Lung (tissue), 12 donors: ENCODE data around the gene CMSS1. TPM values are rescaled to one million over a fixed set of nuclear protein-coding genes. Genes with fewer than 3 reads are reported as not detected.
A peak's percentile ranks its signal among the peaks of the same experiment; 100 is the strongest.

Source experiments
- ATAC-seq: fragments of 200-7000 bp; cut with Tn5 transposase; one replicate; pipeline ENCODE4 v1.9.1; 2020; ENCODE audit warnings: moderate number of reproducible peaks; ENCODE audit not compliant: insufficient read depth, low FRiP score
- DNase-seq, 3 donors: peaks; one replicate each; pipeline ENCODE4 v3.0.0-alpha.2; 2013 to 2017
- H3K27ac ChIP-seq, 2 donors: one replicate each; pipeline ENCODE4 v1.5.1; 2013; ENCODE audit warnings: mild to moderate bottlenecking in 2 of 2, moderate library complexity in 2 of 2, control low read depth in 1 of 2, inconsistent platforms in 1 of 2, low read depth in 1 of 2, low read length in 1 of 2
- H3K27me3 ChIP-seq, 3 donors: one replicate each; pipeline ENCODE4 v1.5.1; 2013; ENCODE audit warnings: low read length in 2 of 3; ENCODE audit not compliant: control insufficient read depth in 3 of 3, insufficient read depth in 3 of 3
- H3K36me3 ChIP-seq, 4 donors: one replicate each; pipeline ENCODE4 v1.5.1; 2013; ENCODE audit warnings: low read length in 4 of 4, mild to moderate bottlenecking in 1 of 4, moderate library complexity in 1 of 4; ENCODE audit not compliant: control insufficient read depth in 4 of 4, insufficient read depth in 4 of 4
- H3K4me1 ChIP-seq, 5 donors: one replicate each; pipeline ENCODE4 v1.5.1; 2013; ENCODE audit warnings: low read length in 5 of 5, mild to moderate bottlenecking in 2 of 5, moderate library complexity in 1 of 5; ENCODE audit not compliant: control insufficient read depth in 5 of 5, insufficient read depth in 5 of 5
- H3K4me3 ChIP-seq: one replicate; pipeline ENCODE4 v1.5.1; 2013; ENCODE audit warnings: mild to moderate bottlenecking, control low read depth, moderate library complexity
- H3K9ac ChIP-seq, 2 donors: one replicate each; pipeline ENCODE4 v1.5.1; 2013; ENCODE audit warnings: low read length in 2 of 2, control low read depth in 1 of 2; ENCODE audit not compliant: insufficient read depth in 1 of 2
- H3K9me3 ChIP-seq, 4 donors: one replicate each; pipeline ENCODE4 v1.5.1; 2013; ENCODE audit warnings: low read length in 3 of 4, mild to moderate bottlenecking in 1 of 4, moderate library complexity in 1 of 4; ENCODE audit not compliant: control insufficient read depth in 4 of 4, insufficient read depth in 3 of 4
- WGBS, 2 donors: extraction: QIAGEN DNeasy Blood & Tissue Kit; methylation state at CpG; one replicate each; pipeline ENCODE4 v1.1.7; 2013; 5-methylcytosine and 5-hydroxymethylcytosine counted together
- polyA plus RNA-seq, 2 donors: library from polyadenylated mRNA; stranded (reverse); fragments of 200-250 nt; gene quantifications; one replicate each; pipeline ENCODE4 v1.2.1, GENCODE V29; 2013
- total RNA-seq, 2 donors: library from RNA; depleted of rRNA in 1 of 2; stranded (reverse); fragments of >200 nt in 1 of 2; gene quantifications; one replicate each; pipeline ENCODE4 v1.2.1, GENCODE V29; 2014 to 2021
- TF ChIP-seq, protein P1 (sequence below): IDR thresholded peaks from 2 replicates; pipeline ENCODE4 v1.5.1; 2012; ENCODE audit warnings: mild to moderate bottlenecking; ENCODE audit errors: control extremely low read depth, extremely low read depth
- donor health status: control.
- donor health status: control.
- donor health status: Bipolar disorder and iron deficiency.
- donor health status: healthy.
- donor health status: DM: yes; HTN: yes; CAD: no.

Gene CMSS1
- total and polyA plus RNA-seq, 4 donors, result 12.3 to 28.9 (median 22.6) TPM

DNA sequence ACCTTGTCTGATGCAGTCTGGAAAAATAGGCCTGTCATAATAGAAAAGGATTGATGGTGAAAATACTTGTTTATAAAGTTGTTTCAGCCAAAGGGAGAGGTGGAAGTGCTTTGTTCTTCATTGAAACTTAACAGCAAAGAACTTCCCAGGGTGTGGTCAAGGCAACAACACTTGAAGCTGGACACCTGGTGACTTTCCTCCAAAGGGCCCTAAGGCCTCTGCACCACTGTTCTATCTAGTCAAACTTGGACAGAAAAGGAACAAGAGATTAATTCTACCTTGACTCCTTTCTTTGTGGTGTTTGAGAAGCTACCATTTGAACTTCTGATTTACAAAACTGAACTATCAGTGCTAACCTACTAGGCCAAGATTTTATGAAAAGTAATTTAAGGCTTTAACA lies 102.0 kb downstream of the CMSS1 start:
- H3K4me1 ChIP-seq, result peaks cover 3 to 16% (median 8%) of the 10 kb centered on the region in 5 donors
- ATAC-seq (no peak), DNase-seq (no peak)
- TF ChIP-seq, protein P1, sequence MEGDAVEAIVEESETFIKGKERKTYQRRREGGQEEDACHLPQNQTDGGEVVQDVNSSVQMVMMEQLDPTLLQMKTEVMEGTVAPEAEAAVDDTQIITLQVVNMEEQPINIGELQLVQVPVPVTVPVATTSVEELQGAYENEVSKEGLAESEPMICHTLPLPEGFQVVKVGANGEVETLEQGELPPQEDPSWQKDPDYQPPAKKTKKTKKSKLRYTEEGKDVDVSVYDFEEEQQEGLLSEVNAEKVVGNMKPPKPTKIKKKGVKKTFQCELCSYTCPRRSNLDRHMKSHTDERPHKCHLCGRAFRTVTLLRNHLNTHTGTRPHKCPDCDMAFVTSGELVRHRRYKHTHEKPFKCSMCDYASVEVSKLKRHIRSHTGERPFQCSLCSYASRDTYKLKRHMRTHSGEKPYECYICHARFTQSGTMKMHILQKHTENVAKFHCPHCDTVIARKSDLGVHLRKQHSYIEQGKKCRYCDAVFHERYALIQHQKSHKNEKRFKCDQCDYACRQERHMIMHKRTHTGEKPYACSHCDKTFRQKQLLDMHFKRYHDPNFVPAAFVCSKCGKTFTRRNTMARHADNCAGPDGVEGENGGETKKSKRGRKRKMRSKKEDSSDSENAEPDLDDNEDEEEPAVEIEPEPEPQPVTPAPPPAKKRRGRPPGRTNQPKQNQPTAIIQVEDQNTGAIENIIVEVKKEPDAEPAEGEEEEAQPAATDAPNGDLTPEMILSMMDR, result no peak
- no peaks in the 10 kb centered on the region for H3K36me3 ChIP-seq
- H3K27me3 ChIP-seq, result no peaks in the 10 kb centered on the region
- peak overlapping the region in 1 of 2 donors; percentile 60 for H3K27ac ChIP-seq
- no peak overlapping the region for H3K9ac ChIP-seq
- no peaks in the 10 kb centered on the region for H3K9me3 ChIP-seq
- no peak overlapping the region for H3K4me3 ChIP-seq

DNA sequence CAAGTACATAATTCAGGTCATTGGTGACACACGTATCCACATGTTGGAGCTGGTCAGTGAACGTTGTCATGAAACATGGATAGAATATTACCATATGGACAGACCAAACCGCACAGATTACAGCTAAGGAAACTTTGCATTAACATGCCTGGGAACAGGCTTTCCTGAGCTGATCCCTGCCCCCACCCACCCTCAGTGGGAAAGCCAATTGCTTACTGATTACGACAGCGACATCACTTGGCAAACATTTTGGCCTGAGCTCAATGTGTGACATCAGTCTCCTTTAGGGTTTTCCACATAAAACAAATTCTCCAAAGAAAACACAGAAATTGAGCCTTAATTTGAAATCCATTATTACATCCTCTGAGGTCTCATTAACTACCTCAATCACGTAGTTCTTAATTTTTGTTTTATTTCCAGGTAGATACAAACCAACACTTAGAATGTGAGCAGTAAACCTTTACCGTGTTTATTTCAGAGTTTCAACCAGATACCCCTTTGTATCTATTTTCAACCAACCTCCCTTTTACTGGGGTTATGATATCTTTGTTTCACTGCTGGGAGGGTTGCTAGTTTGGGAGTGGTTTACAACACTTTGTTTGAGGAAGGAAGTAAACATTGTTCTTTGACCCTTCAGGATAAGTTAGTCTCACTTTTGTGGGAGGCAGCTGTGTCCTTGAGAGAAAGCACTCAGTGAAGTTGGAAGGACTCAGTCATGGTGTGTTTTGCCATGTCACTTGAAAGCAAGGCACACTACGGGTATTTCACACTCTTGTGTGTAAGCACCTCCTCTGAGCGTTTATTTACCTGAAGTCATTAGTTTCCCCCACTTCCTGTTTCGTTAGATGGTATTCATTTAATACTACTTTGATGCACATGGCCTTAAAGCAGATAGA lies 103.1 kb downstream of the CMSS1 start:
- Histone ChIP-seq H3K36me3 (no peaks in the 10 kb centered on the region), H3K4me3 (no peak overlapping the region), H3K27me3 (no peaks in the 10 kb centered on the region), H3K27ac (peak overlapping the region; percentile 48 to 70), H3K9ac (no peak overlapping the region), H3K9me3 (no peaks in the 10 kb centered on the region), H3K4me1 (peaks cover 3 to 19% (median 8%) of the 10 kb centered on the region in 5 donors)
- WGBS, 2 donors, result 39 to 46% methylated on average over 10 of the region's 10 CpGs
- TF ChIP-seq, protein P1, result no peak
- peak; percentile 56 for ATAC-seq
- peak; percentile 65 to 78 (median 74) for DNase-seq

DNA sequence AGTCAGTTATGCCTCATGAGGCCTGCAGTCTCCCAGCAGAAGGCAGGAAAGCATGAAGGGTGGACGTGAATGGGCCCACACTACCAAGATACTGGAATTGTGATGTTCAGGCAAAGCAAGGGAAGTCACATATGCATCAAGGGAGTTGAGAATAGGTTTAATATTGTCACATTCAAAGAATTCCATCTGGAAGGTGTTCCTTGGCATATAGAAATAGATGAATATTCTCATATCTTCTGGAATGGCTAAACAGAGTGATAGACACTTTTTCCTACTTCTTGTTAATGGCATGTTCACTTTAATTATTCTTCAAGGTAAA lies 103.7 kb downstream of the CMSS1 start:
- TF ChIP-seq, protein P1, result no peak
- Histone ChIP-seq H3K4me1 (peaks cover 3 to 19% (median 8%) of the 10 kb centered on the region in 5 donors), H3K36me3 (no peaks in the 10 kb centered on the region), H3K9me3 (no peaks in the 10 kb centered on the region), H3K27me3 (no peaks in the 10 kb centered on the region), H3K9ac (no peak overlapping the region), H3K27ac (peak overlapping the region; percentile 48 to 66), H3K4me3 (no peak overlapping the region)
- WGBS, 2 donors, result 73 to 84% methylated on average over 1 of the region's 1 CpG
- ATAC-seq (no peak), DNase-seq (no peak)
